M059J (cell line): Measurements from ENCODE around the gene EGFL7. TPM values are rescaled to one million over a fixed set of nuclear protein-coding genes. Genes with fewer than 3 reads are reported as not detected.

ENCODE experiments used
- DNase-seq: peaks from one replicate; pipeline ENCODE4 v3.0.0-alpha.2; 2012; ENCODE audit warnings: low read depth
- total RNA-seq: library from RNA; depleted of rRNA; stranded (reverse); fragments of >200 nt; shearing (Covaris generic); gene quantifications from 2 replicates; pipeline ENCODE4 v1.2.3, GENCODE V29; 2014; rRNA removed

EGFL7 gene
- 18.0 and 20.9 TPM in 2 replicates for total RNA-seq

- no peak for DNase-seq
Measured at GRCh38 chr9:136662656-136663581, at the start of gene EGFL7. Gene EGFL7 (plus strand): TSS chr9:136662916. CDS start chr9:136668283, 5,367 bp downstream.

- DNase-seq: no peak
Measured at GRCh38 chr9:136613824-136614371, 48.8 kb upstream of the EGFL7 start.

- peak; percentile 86 for DNase-seq
Measured at GRCh38 chr9:136614372-136614922, 48.3 kb upstream of the EGFL7 start.

GRCh38 chr9:136614967-136615623 lies 47.6 kb upstream of the EGFL7 start:
- DNase-seq: no peak

GRCh38 chr9:136615631-136616306 lies 46.9 kb upstream of the EGFL7 start:
- DNase-seq: peak; percentile 38

GRCh38 chr9:136616307-136616635 lies 46.4 kb upstream of the EGFL7 start:
- DNase-seq: no peak

GRCh38 chr9:136616948-136617695 lies 45.6 kb upstream of the EGFL7 start:
- DNase-seq: no peak

GRCh38 chr9:136617746-136618579 lies 44.8 kb upstream of the EGFL7 start:
- no peak for DNase-seq

GRCh38 chr9:136618580-136619547 lies 43.9 kb upstream of the EGFL7 start:
- DNase-seq: no peak

GRCh38 chr9:136619742-136620440 lies 42.8 kb upstream of the EGFL7 start:
- peak; percentile 47 for DNase-seq

- DNase-seq: no peak
Measured at GRCh38 chr9:136620441-136621018, 42.2 kb upstream of the EGFL7 start.

- DNase-seq: no peak
Measured at GRCh38 chr9:136621019-136621733, 41.5 kb upstream of the EGFL7 start.

GRCh38 chr9:136621734-136622093 lies 41.0 kb upstream of the EGFL7 start:
- DNase-seq: no peak

- DNase-seq: no peak
Measured at GRCh38 chr9:136622538-136622948, 40.2 kb upstream of the EGFL7 start.

GRCh38 chr9:136623016-136623841 lies 39.5 kb upstream of the EGFL7 start:
- no peak for DNase-seq

- no peak for DNase-seq
Measured at GRCh38 chr9:136623842-136624183, 38.9 kb upstream of the EGFL7 start.
